GM23338 (cell line): ENCODE measurements around the gene PHRF1. TPM values are rescaled to one million over a fixed set of nuclear protein-coding genes. Genes with fewer than 3 reads are reported as not detected.
"Not testable (repeated sequence)": the region's sequence is repeated elsewhere in the genome, so short reads cannot be mapped to it uniquely, and the experiment has no call there.

ENCODE experiments used
- ATAC-seq: fragments of 200-7000 bp; cut with Tn5 transposase; 3 replicates; pipeline ENCODE4 v1.9.1; 2020
- DNase-seq: peaks from one replicate; pipeline ENCODE4 v3.0.0-alpha.2; 2015; ENCODE audit warnings: low spot score
- H2AFZ ChIP-seq: fragments of 200-600 bp; sonication (generic); 2 replicates; pipeline ENCODE4 v1.8.0; 2016; ENCODE audit warnings: antibody characterized with exemption, mild to moderate bottlenecking, moderate library complexity
- H3F3A ChIP-seq: fragments of 200-600 bp; sonication (generic); replicated peaks from 2 replicates; pipeline ENCODE4 v1.8.0; 2017; ENCODE audit warnings: antibody characterized with exemption, mixed run types, low read depth
- H3K27ac ChIP-seq: fragments of 200-600 bp; sonication (generic); 2 replicates; pipeline ENCODE4 v1.6.1; 2016; ENCODE audit warnings: low read depth
- H3K27me3 ChIP-seq: fragments of 200-600 bp; sonication (generic); 2 replicates; pipeline ENCODE4 v1.8.0; 2016; ENCODE audit warnings: mild to moderate bottlenecking, mixed run types, moderate library complexity; ENCODE audit not compliant: insufficient read depth
- H3K36me3 ChIP-seq: fragments of 200-600 bp; sonication (generic); 2 replicates; pipeline ENCODE4 v1.8.0; 2016; ENCODE audit warnings: mild to moderate bottlenecking; ENCODE audit not compliant: insufficient read depth
- H3K4me1 ChIP-seq: fragments of 200-600 bp; sonication (generic); 2 replicates; pipeline ENCODE4 v1.8.0; 2016; ENCODE audit warnings: mild to moderate bottlenecking, moderate library complexity; ENCODE audit not compliant: insufficient read depth
- H3K4me2 ChIP-seq: fragments of 200-600 bp; sonication (generic); 2 replicates; pipeline ENCODE4 v1.7.1; 2017; ENCODE audit warnings: mixed run types
- H3K4me3 ChIP-seq: fragments of 200-600 bp; sonication (generic); 2 replicates; pipeline ENCODE4 v1.6.1; 2016; ENCODE audit warnings: mixed run types
- H3K79me2 ChIP-seq: fragments of 200-600 bp; sonication (generic); replicated peaks from 2 replicates; pipeline ENCODE4 v1.8.0; 2017; ENCODE audit warnings: mild to moderate bottlenecking; ENCODE audit not compliant: insufficient read depth
- H3K9me2 ChIP-seq: fragments of 200-600 bp; sonication (generic); 2 replicates; pipeline ENCODE4 v1.8.0; 2017; ENCODE audit not compliant: insufficient read depth
- H4K20me1 ChIP-seq: fragments of 200-600 bp; sonication (generic); replicated peaks from 2 replicates; pipeline ENCODE4 v1.8.0; 2017; ENCODE audit warnings: mild to moderate bottlenecking; ENCODE audit not compliant: insufficient read depth
- H3K27ac Mint-ChIP-seq: 2 replicates; pipeline ENCODE4 v1.8.0; 2020; ENCODE audit warnings: inconsistent platforms, mild to moderate bottlenecking, moderate library complexity, mixed read lengths
- H3K27me3 Mint-ChIP-seq: 3 replicates; pipeline ENCODE4 v1.8.0; 2022; ENCODE audit warnings: low read depth, mild to moderate bottlenecking, moderate library complexity, mixed read lengths, inconsistent platforms; ENCODE audit not compliant: insufficient read depth, poor library complexity
- H3K36me3 Mint-ChIP-seq: 3 replicates; pipeline ENCODE4 v1.8.0; 2021; ENCODE audit warnings: low read depth, mild to moderate bottlenecking, inconsistent platforms, moderate library complexity, mixed read lengths
- H3K4me1 Mint-ChIP-seq: 3 replicates; pipeline ENCODE4 v1.8.0; 2020; ENCODE audit warnings: mild to moderate bottlenecking, inconsistent platforms, mixed read lengths
- H3K4me3 Mint-ChIP-seq: 3 replicates; pipeline ENCODE4 v1.8.0; 2021; ENCODE audit warnings: moderate library complexity, mild to moderate bottlenecking, inconsistent platforms, mixed read lengths
- H3K9me3 Mint-ChIP-seq: 3 replicates; pipeline ENCODE4 v1.8.0; 2020; ENCODE audit warnings: moderate library complexity, mild to moderate bottlenecking, inconsistent platforms, mixed read lengths
- EZH2 ChIP-seq: fragments of 200-600 bp; sonication (generic); IDR thresholded peaks from one replicate; pipeline ENCODE4 v1.8.0; 2017; ENCODE audit warnings: antibody characterized with exemption, mild to moderate bottlenecking, low read depth; ENCODE audit not compliant: unreplicated experiment
- POLR2AphosphoS5 ChIP-seq: IDR thresholded peaks from 2 replicates; pipeline ENCODE4 v1.6.1; 2016; ENCODE audit warnings: antibody characterized with exemption, low read depth
- STAT1 ChIP-seq: IDR thresholded peaks from one replicate; pipeline ENCODE4 v1.6.1; 2016; ENCODE audit warnings: antibody characterized with exemption; ENCODE audit not compliant: unreplicated experiment
- ZNF114 ChIP-seq: fragments of 250-450 bp; sonication (Bioruptor Pico); IDR thresholded peaks from 2 replicates; pipeline ENCODE4 v1.5.0; 2020; ENCODE audit warnings: mild to moderate bottlenecking, moderate library complexity
- polyA plus RNA-seq: library from polyadenylated mRNA; unstranded; fragments of >200 nt; fragmentation: Nextera tagmentation; extraction: Ambion mirVana; gene quantifications from 2 replicates; pipeline ENCODE4 v1.2.1, GENCODE V29; 2016
- total RNA-seq: library from RNA; depleted of rRNA; stranded (reverse); fragments of >200 nt; shearing (Covaris generic); gene quantifications from 2 replicates; pipeline ENCODE4 v1.2.3, GENCODE V29; 2014
- TF ChIP-seq, protein P1 (sequence below), 2 experiments: fragments of 200-600 bp in 1 of 2; sonication (generic) in 1 of 2; conservative IDR thresholded peaks; 2 replicates each; pipeline versions ENCODE4 v1.5.1 to v1.6.1; 2016 to 2017; ENCODE audit warnings: antibody characterized with exemption in 2 of 2, low read depth in 2 of 2, mild to moderate bottlenecking in 2 of 2, moderate library complexity in 1 of 2
- TF ChIP-seq, protein P2 (sequence below): fragments of 250-450 bp; sonication (Bioruptor Pico); IDR thresholded peaks from 2 replicates; pipeline ENCODE4 v1.5.0; 2020; ENCODE audit warnings: mild to moderate bottlenecking, moderate library complexity

Gene PHRF1
- total and polyA plus RNA-seq, 2 experiments from 2014 or later: 11.0 to 45.9 TPM

DNA sequence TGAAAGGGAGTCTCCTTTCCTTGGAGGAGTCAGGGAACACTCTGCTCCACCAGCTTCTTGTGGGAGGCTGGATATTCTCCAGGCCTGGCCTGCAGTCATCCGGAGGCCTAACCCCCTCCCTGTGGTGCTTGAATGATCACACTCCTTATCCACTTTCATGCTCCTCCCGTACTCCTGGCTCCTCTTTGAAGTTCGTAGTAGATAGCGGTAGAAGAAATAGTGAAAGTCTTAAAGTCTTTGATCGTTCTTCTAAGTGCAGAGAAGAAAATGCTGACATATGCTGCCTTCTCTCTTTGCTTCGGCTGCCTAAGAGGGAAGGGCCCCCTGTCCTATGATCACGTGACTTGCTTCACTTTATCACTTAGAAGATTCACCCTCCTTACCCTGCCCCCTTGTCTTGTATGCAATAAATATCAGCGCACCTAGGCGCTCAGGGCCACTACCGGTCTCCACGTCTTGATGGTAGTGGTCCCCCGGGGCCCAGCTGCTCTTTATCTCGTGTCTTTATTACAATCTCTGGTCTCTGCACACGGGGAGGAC lies 2.2 kb upstream of the PHRF1 start:
- Histone ChIP-seq H3K79me2 (peaks cover 24% of the 10 kb centered on the region), H3K27me3 (peaks cover 31% of the 10 kb centered on the region), H3K4me1 (peaks cover 20% of the 10 kb centered on the region), H3K4me2 (peak overlapping the region; percentile 88; the same call in 1 of the 2 replicates), H4K20me1 (peaks cover 21% of the 10 kb centered on the region), H3K4me3 (peak overlapping the region; percentile 70; the same call in 1 of the 2 replicates), H3F3A (peaks cover 13% of the 10 kb centered on the region; the same call in 1 of the 2 replicates)
- DNase-seq, H2AFZ ChIP-seq, H3K27ac ChIP-seq, H3K36me3 Mint-ChIP-seq, H3K9me3 Mint-ChIP-seq, ATAC-seq, H3K9me2 ChIP-seq, H3K36me3 ChIP-seq, H3K27ac Mint-ChIP-seq, H3K4me3 Mint-ChIP-seq: not testable (repeated sequence)
- H3K4me1 Mint-ChIP-seq: peaks cover 31% of the 10 kb centered on the region
- peaks cover 29% of the 10 kb centered on the region for H3K27me3 Mint-ChIP-seq

DNA sequence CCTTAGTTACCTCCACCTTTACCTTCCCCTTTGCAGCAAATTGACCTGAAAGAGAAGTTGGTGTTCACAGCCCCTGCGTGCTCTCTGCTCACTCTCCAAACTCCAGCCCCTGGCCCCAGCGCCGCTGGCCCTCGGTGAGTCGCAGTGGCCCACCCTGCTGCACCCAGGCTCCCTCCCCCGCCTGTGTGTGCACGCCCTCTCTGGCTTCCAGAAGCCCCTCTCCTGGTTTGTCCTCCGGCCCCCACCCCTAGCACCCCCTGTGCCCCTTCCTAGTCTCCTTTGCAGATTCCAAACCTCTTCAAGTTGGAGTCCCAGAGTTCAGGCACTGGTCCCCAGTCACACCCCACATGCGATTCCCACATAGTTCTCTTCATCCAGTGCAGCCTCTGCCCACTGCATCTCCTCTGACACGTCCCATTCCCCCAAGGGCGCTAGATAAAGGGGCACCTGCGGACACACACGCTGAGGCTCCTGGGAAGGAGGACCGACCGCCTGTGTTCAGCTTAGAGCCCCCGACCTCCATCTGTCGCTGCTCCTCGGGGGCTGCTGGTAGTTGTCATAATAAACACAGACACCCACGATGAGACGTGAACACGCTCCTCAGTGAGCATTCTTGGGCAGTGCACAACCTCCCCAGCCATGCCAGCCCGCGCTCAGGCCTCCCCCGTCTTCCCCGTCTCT lies 1.5 kb upstream of the PHRF1 start:
- Histone ChIP-seq H3K27ac (no peak overlapping the region), H3F3A (peaks cover 13% of the 10 kb centered on the region; the same call in 1 of the 2 replicates), H3K79me2 (peaks cover 31% of the 10 kb centered on the region), H3K4me2 (peak overlapping the region; percentile 88), H2AFZ (no peak overlapping the region), H3K4me3 (peak overlapping the region; percentile 70), H3K27me3 (peaks cover 25% of the 10 kb centered on the region), H3K9me2 (no peaks in the 10 kb centered on the region), H3K4me1 (peaks cover 16% of the 10 kb centered on the region), H4K20me1 (peaks cover 28% of the 10 kb centered on the region), H3K36me3 (no peaks in the 10 kb centered on the region)
- H3K4me1 Mint-ChIP-seq: peaks cover 30% of the 10 kb centered on the region
- DNase-seq: no peak
- ATAC-seq: peak; percentile 1
- H3K27me3 Mint-ChIP-seq: peaks cover 30% of the 10 kb centered on the region
- no peak overlapping the region for H3K27ac Mint-ChIP-seq
- H3K36me3 Mint-ChIP-seq: no peaks in the 10 kb centered on the region; the same call in 2 of the 3 replicates
- no peaks in the 10 kb centered on the region; the same call in 2 of the 3 replicates for H3K9me3 Mint-ChIP-seq
- H3K4me3 Mint-ChIP-seq: peak overlapping the region; percentile 80
- peak; percentile 39 for TF ChIP-seq EZH2
- no peak for TF ChIP-seq STAT1

DNA sequence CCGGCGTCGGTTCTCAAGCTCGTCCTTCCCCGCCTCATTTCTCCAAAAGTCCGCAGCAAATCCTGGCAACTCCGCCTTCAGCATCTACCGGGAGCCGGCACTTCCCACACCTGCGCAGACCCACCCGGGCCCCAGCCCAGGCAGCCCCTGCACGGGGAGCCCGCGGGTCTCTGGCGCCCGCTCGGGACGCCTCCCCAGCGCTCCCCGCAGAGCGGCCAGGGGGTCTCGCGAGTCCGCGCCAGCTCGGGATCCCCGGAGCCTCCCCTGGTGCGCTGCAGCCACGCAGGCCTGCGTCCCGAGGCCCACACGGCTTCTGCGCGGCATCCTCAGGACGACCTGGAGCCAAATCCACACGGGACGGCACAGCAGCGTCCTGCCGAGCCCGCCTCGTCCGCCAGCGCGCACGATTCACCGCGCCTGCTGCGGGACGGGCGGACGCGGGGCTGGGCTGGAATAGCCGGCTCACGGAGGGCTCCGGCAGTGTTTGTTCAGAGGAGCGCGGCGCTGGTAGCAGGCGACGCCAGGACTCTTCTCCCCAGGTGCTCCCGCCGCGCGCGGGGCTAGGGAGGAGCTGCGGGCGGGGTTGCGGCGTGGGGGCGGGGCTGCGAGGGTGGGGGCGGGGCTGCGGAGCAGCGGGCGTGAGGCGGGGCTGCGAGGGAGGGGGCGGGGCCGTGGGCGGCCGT lies 816 bp upstream of the PHRF1 start:
- Histone ChIP-seq H3F3A (peaks cover 13% of the 10 kb centered on the region; the same call in 1 of the 2 replicates), H3K36me3 (no peaks in the 10 kb centered on the region), H3K4me3 (peak overlapping the region; percentile 70), H3K4me1 (peaks cover 16% of the 10 kb centered on the region), H3K4me2 (peak overlapping the region; percentile 88), H3K27ac (no peak overlapping the region), H3K27me3 (peaks cover 22% of the 10 kb centered on the region), H3K9me2 (no peaks in the 10 kb centered on the region), H3K79me2 (peaks cover 38% of the 10 kb centered on the region), H2AFZ (peak overlapping the region; percentile 91; the same call in 1 of the 2 replicates), H4K20me1 (peaks cover 32% of the 10 kb centered on the region)
- Mint-ChIP-seq H3K4me3 (peak overlapping the region; percentile 80), H3K36me3 (no peaks in the 10 kb centered on the region; the same call in 2 of the 3 replicates), H3K4me1 (peaks cover 30% of the 10 kb centered on the region), H3K27me3 (peaks cover 24% of the 10 kb centered on the region), H3K9me3 (no peaks in the 10 kb centered on the region; the same call in 2 of the 3 replicates), H3K27ac (no peak overlapping the region)
- ATAC-seq (peak; percentile 55), DNase-seq (peak; percentile 88)
- TF ChIP-seq, protein P1, sequence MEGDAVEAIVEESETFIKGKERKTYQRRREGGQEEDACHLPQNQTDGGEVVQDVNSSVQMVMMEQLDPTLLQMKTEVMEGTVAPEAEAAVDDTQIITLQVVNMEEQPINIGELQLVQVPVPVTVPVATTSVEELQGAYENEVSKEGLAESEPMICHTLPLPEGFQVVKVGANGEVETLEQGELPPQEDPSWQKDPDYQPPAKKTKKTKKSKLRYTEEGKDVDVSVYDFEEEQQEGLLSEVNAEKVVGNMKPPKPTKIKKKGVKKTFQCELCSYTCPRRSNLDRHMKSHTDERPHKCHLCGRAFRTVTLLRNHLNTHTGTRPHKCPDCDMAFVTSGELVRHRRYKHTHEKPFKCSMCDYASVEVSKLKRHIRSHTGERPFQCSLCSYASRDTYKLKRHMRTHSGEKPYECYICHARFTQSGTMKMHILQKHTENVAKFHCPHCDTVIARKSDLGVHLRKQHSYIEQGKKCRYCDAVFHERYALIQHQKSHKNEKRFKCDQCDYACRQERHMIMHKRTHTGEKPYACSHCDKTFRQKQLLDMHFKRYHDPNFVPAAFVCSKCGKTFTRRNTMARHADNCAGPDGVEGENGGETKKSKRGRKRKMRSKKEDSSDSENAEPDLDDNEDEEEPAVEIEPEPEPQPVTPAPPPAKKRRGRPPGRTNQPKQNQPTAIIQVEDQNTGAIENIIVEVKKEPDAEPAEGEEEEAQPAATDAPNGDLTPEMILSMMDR (conservative IDR thresholded peaks at IDR 0.05; ENCODE audit: low read depth in 2 of 2): no peak
- TF ChIP-seq POLR2AphosphoS5 (peak; percentile 63), ZNF114 (CRISPR knock-in tag) (no peak)
- TF ChIP-seq, protein P2, sequence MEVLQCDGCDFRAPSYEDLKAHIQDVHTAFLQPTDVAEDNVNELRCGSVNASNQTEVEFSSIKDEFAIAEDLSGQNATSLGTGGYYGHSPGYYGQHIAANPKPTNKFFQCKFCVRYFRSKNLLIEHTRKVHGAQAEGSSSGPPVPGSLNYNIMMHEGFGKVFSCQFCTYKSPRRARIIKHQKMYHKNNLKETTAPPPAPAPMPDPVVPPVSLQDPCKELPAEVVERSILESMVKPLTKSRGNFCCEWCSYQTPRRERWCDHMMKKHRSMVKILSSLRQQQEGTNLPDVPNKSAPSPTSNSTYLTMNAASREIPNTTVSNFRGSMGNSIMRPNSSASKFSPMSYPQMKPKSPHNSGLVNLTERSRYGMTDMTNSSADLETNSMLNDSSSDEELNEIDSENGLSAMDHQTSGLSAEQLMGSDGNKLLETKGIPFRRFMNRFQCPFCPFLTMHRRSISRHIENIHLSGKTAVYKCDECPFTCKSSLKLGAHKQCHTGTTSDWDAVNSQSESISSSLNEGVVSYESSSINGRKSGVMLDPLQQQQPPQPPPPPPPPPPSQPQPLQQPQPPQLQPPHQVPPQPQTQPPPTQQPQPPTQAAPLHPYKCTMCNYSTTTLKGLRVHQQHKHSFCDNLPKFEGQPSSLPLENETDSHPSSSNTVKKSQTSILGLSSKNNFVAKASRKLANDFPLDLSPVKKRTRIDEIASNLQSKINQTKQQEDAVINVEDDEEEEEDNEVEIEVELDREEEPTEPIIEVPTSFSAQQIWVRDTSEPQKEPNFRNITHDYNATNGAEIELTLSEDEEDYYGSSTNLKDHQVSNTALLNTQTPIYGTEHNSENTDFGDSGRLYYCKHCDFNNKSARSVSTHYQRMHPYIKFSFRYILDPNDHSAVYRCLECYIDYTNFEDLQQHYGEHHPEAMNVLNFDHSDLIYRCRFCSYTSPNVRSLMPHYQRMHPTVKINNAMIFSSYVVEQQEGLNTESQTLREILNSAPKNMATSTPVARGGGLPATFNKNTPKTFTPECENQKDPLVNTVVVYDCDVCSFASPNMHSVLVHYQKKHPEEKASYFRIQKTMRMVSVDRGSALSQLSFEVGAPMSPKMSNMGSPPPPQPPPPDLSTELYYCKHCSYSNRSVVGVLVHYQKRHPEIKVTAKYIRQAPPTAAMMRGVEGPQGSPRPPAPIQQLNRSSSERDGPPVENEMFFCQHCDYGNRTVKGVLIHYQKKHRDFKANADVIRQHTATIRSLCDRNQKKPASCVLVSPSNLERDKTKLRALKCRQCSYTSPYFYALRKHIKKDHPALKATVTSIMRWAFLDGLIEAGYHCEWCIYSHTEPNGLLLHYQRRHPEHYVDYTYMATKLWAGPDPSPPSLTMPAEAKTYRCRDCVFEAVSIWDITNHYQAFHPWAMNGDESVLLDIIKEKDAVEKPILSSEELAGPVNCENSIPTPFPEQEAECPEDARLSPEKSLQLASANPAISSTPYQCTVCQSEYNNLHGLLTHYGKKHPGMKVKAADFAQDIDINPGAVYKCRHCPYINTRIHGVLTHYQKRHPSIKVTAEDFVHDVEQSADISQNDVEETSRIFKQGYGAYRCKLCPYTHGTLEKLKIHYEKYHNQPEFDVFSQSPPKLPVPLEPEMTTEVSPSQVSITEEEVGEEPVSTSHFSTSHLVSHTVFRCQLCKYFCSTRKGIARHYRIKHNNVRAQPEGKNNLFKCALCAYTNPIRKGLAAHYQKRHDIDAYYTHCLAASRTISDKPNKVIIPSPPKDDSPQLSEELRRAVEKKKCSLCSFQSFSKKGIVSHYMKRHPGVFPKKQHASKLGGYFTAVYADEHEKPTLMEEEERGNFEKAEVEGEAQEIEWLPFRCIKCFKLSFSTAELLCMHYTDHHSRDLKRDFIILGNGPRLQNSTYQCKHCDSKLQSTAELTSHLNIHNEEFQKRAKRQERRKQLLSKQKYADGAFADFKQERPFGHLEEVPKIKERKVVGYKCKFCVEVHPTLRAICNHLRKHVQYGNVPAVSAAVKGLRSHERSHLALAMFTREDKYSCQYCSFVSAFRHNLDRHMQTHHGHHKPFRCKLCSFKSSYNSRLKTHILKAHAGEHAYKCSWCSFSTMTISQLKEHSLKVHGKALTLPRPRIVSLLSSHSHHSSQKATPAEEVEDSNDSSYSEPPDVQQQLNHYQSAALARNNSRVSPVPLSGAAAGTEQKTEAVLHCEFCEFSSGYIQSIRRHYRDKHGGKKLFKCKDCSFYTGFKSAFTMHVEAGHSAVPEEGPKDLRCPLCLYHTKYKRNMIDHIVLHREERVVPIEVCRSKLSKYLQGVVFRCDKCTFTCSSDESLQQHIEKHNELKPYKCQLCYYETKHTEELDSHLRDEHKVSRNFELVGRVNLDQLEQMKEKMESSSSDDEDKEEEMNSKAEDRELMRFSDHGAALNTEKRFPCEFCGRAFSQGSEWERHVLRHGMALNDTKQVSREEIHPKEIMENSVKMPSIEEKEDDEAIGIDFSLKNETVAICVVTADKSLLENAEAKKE (CRISPR knock-in tag): no peak
